ENCODE measurements around the gene C1QTNF1. TPM values are rescaled to one million over a fixed set of nuclear protein-coding genes. Genes with fewer than 3 reads are reported as not detected.
"Not testable (repeated sequence)": the region's sequence is repeated elsewhere in the genome, so short reads cannot be mapped to it uniquely, and the experiment has no call there.

C1QTNF1 gene
- total RNA-seq, 1 experiment from 2014 or later, result 6.3 TPM

DNA sequence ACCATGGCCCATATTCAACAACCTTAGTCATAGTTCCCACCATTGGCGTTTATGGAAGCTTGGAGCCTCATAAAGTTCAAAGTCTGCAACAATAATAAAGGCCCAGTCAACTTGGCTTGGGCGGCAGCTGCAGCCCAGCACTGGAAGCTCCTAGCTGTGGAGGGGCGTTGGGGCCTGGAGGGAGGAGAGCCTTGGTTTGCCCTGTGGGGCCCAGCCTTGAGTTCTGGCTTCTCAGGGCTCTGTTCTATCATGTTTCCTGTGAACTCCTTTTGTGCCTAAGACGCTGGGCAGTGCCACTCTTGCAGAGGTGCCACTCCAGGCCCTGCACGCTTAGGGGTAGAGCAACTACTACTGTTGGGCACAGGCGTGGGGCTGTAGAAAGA, 49.7 kb downstream of the C1QTNF1 start:
- Histone ChIP-seq H3K27ac (ENCODE audit: low read depth, low read length, poor library complexity, severe bottlenecking) (no peak overlapping the region), H3K4me1 (ENCODE audit: insufficient read depth, low read length, poor library complexity, severe bottlenecking) (no peaks in the 10 kb centered on the region), H3K27me3 (replicated peaks; ENCODE audit: insufficient read depth, low read depth, low read length, poor library complexity) (no peaks in the 10 kb centered on the region), H3K36me3 (ENCODE audit: insufficient read depth, low read length, poor library complexity, severe bottlenecking) (peaks cover 3% of the 10 kb centered on the region), H3K9me3 (ENCODE audit: low read depth, low read length, poor library complexity, severe bottlenecking) (no peaks in the 10 kb centered on the region), H3K4me3 (ENCODE audit: low read depth, low read length, poor library complexity, severe bottlenecking) (no peak overlapping the region)
- ChIA-PET POLR2A (ENCODE audit: low non-redundant PET) (no interaction called here), CTCF (no interaction called here)
- intact Hi-C loops (cut with micrococcal nuclease; ENCODE audit: unreplicated experiment), result no loop called here
- TF ChIP-seq EZH2 (IDR thresholded peaks at IDR 0.05; ENCODE audit: borderline replicate concordance, low read depth, low read length, poor library complexity, severe bottlenecking), result no peak
- TF ChIP-seq, protein P1, sequence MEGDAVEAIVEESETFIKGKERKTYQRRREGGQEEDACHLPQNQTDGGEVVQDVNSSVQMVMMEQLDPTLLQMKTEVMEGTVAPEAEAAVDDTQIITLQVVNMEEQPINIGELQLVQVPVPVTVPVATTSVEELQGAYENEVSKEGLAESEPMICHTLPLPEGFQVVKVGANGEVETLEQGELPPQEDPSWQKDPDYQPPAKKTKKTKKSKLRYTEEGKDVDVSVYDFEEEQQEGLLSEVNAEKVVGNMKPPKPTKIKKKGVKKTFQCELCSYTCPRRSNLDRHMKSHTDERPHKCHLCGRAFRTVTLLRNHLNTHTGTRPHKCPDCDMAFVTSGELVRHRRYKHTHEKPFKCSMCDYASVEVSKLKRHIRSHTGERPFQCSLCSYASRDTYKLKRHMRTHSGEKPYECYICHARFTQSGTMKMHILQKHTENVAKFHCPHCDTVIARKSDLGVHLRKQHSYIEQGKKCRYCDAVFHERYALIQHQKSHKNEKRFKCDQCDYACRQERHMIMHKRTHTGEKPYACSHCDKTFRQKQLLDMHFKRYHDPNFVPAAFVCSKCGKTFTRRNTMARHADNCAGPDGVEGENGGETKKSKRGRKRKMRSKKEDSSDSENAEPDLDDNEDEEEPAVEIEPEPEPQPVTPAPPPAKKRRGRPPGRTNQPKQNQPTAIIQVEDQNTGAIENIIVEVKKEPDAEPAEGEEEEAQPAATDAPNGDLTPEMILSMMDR (conservative IDR thresholded peaks at IDR 0.05; ENCODE audit: low read depth, low read length), result no peak
- no peak for DNase-seq (ENCODE audit: low spot score)
- BruUV-seq (replicated peaks), result no TSS peak

DNA sequence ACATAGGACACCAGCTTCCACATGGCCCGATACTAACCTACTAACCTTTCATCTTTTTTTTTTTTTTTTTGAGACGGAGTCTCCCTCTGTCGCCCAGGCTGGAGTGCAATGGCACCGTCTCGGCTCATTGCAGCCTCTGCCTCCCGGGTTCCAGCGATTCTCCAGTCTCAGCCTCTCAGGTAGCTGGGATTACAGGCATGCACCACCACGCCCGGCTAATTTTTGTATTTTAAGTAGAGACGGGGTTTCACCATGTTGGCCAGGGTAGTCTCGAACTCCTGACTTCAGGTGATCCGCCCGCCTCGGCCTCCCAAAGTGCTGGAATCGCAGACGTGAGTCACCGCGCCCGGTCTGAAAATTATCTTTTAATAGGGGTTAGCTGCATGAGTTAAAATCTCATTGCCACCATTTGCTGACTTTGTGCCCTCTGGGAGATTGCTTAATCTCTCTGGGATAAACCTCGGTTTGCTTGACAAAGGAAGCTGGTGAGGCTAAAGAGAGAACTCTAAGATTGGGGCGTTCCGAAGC, 50.2 kb downstream of the C1QTNF1 start:
- H3K27me3 ChIP-seq (replicated peaks; ENCODE audit: insufficient read depth, low read depth, low read length, poor library complexity); intact Hi-C loops (cut with micrococcal nuclease; ENCODE audit: unreplicated experiment); H3K36me3 ChIP-seq (ENCODE audit: insufficient read depth, low read length, poor library complexity, severe bottlenecking); DNase-seq (ENCODE audit: low spot score); BruUV-seq (replicated peaks); H3K9me3 ChIP-seq (ENCODE audit: low read depth, low read length, poor library complexity, severe bottlenecking); H3K27ac ChIP-seq (ENCODE audit: low read depth, low read length, poor library complexity, severe bottlenecking); CTCF ChIA-PET; H3K4me1 ChIP-seq (ENCODE audit: insufficient read depth, low read length, poor library complexity, severe bottlenecking): not testable (repeated sequence)
- POLR2A ChIA-PET (ENCODE audit: low non-redundant PET), result interaction anchor here (0.6 kb wide), 3 partner anchors 15 to 377 kb away, joined by 3 to 18 read pairs (median 3); no protein-coding TSS in a partner anchor
- peak overlapping the region; percentile 82 for H3K4me3 ChIP-seq (ENCODE audit: low read depth, low read length, poor library complexity, severe bottlenecking)

DNA sequence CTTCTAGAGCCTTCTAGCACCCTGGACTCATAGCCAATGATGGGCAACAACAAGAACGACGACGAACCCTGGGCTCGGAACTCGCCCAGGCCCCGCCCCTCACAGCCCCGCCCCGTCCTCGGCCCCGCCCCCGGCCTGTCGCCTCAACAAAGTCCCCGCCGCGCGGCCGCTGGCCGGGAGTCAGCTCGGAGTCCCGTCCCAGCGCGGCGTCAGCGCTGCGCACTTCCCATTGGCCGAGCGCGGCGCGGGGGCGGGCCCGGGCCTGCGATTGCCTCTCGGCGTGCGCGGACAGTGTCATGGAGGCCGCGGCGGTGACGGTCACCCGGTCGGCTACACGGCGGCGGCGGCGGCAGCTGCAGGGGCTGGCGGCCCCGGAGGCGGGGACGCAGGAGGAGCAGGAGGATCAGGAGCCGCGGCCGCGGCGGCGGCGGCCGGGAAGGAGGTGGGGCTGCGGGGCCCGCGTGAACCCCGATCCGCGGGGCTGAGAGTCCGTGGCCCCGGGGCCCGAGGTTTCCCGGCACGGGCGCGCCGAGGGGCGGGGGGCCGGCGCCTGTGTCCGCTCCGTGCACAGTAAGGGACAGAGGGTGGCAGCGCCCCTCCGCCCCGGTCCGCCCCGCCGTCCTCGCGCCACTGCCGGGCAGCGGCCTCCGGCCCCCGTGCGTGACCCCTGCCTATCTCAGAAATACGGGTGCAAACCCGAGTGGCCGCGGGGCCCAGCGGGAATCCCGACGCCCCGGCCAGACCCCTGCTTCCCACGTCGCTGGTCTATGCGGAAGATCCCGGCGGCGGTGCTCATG, 50.9 kb downstream of the C1QTNF1 start, which contains the start of gene ENGASE:
Gene ENGASE (plus strand): TSS at position 176 of the 797 bp plus-strand sequence. CDS start 121 bp downstream, at position 297.
- peak within 1 kb of the TSS; percentile 79 for H3K27ac ChIP-seq (ENCODE audit: low read depth, low read length, poor library complexity, severe bottlenecking)
- BruUV-seq (replicated peaks), result no TSS peak
- H3K4me3 ChIP-seq (ENCODE audit: low read depth, low read length, poor library complexity, severe bottlenecking), result peak within 1 kb of the TSS; percentile 82

More for the DNA sequence above, 50.9 kb downstream of the C1QTNF1 start, which contains the start of gene ENGASE:
- no peaks in the 10 kb centered on the region for H3K4me1 ChIP-seq (ENCODE audit: insufficient read depth, low read length, poor library complexity, severe bottlenecking)
- DNase-seq (ENCODE audit: low spot score), result peak; percentile 95
- POLR2A ChIA-PET (ENCODE audit: low non-redundant PET), result interaction anchor here (0.6 kb wide), 5 partner anchors 12 to 378 kb away, joined by 3 to 18 read pairs (median 3); no protein-coding TSS in a partner anchor
- no peak for TF ChIP-seq EZH2 (IDR thresholded peaks at IDR 0.05; ENCODE audit: borderline replicate concordance, low read depth, low read length, poor library complexity, severe bottlenecking)
- TF ChIP-seq, protein P1 (conservative IDR thresholded peaks at IDR 0.05; ENCODE audit: low read depth, low read length), result no peak
- intact Hi-C loops (cut with micrococcal nuclease; ENCODE audit: unreplicated experiment), result no loop called here
- CTCF ChIA-PET, result interaction anchor here (0.6 kb wide), 1 partner anchor 33 kb away, joined by 6 read pairs; no protein-coding TSS in a partner anchor
- H3K36me3 ChIP-seq (ENCODE audit: insufficient read depth, low read length, poor library complexity, severe bottlenecking), result peaks cover 3% of the 10 kb centered on the region
- H3K9me3 ChIP-seq (ENCODE audit: low read depth, low read length, poor library complexity, severe bottlenecking), result no peaks in the 10 kb centered on the region
- no peaks in the 10 kb centered on the region for H3K27me3 ChIP-seq (replicated peaks; ENCODE audit: insufficient read depth, low read depth, low read length, poor library complexity)
